ENCODE measurements around the gene KBTBD6.
"Not testable (repeated sequence)": the region's sequence is repeated elsewhere in the genome, so short reads cannot be mapped to it uniquely, and the experiment has no call there.

KBTBD6 gene, protein sequence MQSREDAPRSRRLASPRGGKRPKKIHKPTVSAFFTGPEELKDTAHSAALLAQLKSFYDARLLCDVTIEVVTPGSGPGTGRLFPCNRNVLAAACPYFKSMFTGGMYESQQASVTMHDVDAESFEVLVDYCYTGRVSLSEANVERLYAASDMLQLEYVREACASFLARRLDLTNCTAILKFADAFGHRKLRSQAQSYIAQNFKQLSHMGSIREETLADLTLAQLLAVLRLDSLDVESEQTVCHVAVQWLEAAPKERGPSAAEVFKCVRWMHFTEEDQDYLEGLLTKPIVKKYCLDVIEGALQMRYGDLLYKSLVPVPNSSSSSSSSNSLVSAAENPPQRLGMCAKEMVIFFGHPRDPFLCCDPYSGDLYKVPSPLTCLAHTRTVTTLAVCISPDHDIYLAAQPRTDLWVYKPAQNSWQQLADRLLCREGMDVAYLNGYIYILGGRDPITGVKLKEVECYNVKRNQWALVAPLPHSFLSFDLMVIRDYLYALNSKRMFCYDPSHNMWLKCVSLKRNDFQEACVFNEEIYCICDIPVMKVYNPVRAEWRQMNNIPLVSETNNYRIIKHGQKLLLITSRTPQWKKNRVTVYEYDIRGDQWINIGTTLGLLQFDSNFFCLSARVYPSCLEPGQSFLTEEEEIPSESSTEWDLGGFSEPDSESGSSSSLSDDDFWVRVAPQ

GRCh38 chr13:41132512-41133152, at the start of gene KBTBD6:
KBTBD6 (minus strand) TSS chr13:41132802; CDS start chr13:41132511, 291 bp downstream.
- peak; percentile 94 for DNase-seq (ENCODE audit: low read depth)
- H3K4me3 ChIP-seq (ENCODE audit: control insufficient read depth, low read depth, low read length): peak within 1 kb of the TSS; percentile 85
- no peak for TF ChIP-seq CTCF (IDR thresholded peaks at IDR 0.05; ENCODE audit: control insufficient read depth, insufficient read depth, low read depth, low read length, missing control alignments)

DNA sequence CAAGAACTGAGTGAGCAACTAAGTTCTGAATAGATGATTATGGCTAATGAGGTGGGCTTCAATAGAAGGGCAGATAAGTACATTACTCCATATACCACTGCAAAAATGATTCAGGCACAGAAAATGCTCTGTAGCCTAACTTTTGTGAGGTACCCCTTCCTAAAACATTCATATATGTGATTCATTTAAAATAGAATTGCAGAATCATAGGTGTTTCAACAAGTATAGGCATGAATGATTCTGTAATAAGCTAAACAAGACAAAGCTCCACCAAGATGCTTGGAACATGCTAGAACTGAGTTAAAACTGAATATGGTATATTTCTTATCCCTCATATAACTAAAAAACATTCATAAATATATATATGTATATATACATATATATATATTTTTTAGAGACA, 49.6 kb upstream of the KBTBD6 start:
- H3K4me3 ChIP-seq (ENCODE audit: control insufficient read depth, low read depth, low read length): no peak overlapping the region
- no peak for DNase-seq (ENCODE audit: low read depth)
- TF ChIP-seq CTCF (IDR thresholded peaks at IDR 0.05; ENCODE audit: control insufficient read depth, insufficient read depth, low read depth, low read length, missing control alignments): no peak

GRCh38 chr13:41179593-41180250, 47.1 kb upstream of the KBTBD6 start:
- DNase-seq (ENCODE audit: low read depth): no peak
- H3K4me3 ChIP-seq (ENCODE audit: control insufficient read depth, low read depth, low read length): no peak overlapping the region
- TF ChIP-seq CTCF (IDR thresholded peaks at IDR 0.05; ENCODE audit: control insufficient read depth, insufficient read depth, low read depth, low read length, missing control alignments): no peak

GRCh38 chr13:41178040-41178439, 45.4 kb upstream of the KBTBD6 start:
- no peak overlapping the region for H3K4me3 ChIP-seq (ENCODE audit: control insufficient read depth, low read depth, low read length)
- DNase-seq (ENCODE audit: low read depth): no peak
- TF ChIP-seq CTCF (IDR thresholded peaks at IDR 0.05; ENCODE audit: control insufficient read depth, insufficient read depth, low read depth, low read length, missing control alignments): no peak

DNA sequence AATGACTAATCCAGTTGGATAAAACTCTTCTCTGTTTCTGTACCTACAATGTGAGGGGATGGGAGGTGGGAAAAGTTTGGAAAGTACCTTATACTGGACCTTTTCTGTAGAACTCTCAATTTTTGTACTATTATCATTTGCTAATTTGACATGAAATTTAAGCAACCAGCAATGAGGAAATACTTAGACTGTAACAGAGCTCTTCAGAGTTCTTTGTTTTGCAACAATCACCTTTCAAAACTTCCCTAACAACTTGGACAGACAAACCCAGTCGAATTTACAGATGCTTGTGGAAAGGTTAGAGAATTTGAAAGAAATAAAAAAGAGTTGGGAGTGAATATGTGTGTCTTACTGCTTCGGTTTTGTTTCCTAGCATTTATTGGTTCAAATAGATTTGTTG, 45.0 kb upstream of the KBTBD6 start:
- TF ChIP-seq CTCF (IDR thresholded peaks at IDR 0.05; ENCODE audit: control insufficient read depth, insufficient read depth, low read depth, low read length, missing control alignments): no peak
- DNase-seq (ENCODE audit: low read depth): no peak

DNA sequence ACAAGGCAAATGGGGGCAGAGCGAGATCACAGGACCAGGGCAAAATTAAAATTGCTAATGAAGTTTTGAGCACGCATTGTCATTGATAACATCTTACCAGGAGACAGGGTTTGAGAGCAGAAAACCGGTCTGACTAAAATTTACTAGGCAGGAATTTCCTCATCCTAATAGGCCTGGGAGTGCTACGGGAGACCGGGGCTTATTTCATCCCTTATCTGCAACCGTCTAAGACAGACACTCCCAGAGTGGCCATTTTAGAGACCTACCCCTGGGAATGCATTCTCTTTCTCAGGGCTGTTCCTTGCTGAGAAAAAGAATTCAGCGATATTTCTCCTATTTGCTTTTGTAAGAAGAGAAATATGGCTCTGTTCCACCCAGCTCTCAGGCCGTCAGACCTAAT, 43.0 kb upstream of the KBTBD6 start:
- not testable (repeated sequence) for DNase-seq (ENCODE audit: low read depth); H3K4me3 ChIP-seq (ENCODE audit: control insufficient read depth, low read depth, low read length)

More for the DNA sequence above, 45.0 kb upstream of the KBTBD6 start:
- no peak overlapping the region for H3K4me3 ChIP-seq (ENCODE audit: control insufficient read depth, low read depth, low read length)

Measured in AG09309 (cell line).